Activated T-helper 9 cell treated with anti-CD3 and anti-CD28 coated beads, Interleukin-2, amount 50 U/mL, for 16 hours (primary cell): ENCODE measurements around the gene RBM15B.
"Not testable (repeated sequence)": the region's sequence is repeated elsewhere in the genome, so short reads cannot be mapped to it uniquely, and the experiment has no call there.

Source experiments
- DNase-seq: peaks from one replicate; pipeline ENCODE4 v3.0.0-alpha.2; 2020; ENCODE audit warnings: low read depth

The RBM15B gene, protein sequence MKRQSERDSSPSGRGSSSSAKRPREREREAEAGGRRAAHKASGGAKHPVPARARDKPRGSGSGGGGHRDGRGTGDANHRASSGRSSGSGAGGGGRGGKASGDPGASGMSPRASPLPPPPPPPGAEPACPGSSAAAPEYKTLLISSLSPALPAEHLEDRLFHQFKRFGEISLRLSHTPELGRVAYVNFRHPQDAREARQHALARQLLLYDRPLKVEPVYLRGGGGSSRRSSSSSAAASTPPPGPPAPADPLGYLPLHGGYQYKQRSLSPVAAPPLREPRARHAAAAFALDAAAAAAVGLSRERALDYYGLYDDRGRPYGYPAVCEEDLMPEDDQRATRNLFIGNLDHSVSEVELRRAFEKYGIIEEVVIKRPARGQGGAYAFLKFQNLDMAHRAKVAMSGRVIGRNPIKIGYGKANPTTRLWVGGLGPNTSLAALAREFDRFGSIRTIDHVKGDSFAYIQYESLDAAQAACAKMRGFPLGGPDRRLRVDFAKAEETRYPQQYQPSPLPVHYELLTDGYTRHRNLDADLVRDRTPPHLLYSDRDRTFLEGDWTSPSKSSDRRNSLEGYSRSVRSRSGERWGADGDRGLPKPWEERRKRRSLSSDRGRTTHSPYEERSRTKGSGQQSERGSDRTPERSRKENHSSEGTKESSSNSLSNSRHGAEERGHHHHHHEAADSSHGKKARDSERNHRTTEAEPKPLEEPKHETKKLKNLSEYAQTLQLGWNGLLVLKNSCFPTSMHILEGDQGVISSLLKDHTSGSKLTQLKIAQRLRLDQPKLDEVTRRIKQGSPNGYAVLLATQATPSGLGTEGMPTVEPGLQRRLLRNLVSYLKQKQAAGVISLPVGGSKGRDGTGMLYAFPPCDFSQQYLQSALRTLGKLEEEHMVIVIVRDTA

DNA sequence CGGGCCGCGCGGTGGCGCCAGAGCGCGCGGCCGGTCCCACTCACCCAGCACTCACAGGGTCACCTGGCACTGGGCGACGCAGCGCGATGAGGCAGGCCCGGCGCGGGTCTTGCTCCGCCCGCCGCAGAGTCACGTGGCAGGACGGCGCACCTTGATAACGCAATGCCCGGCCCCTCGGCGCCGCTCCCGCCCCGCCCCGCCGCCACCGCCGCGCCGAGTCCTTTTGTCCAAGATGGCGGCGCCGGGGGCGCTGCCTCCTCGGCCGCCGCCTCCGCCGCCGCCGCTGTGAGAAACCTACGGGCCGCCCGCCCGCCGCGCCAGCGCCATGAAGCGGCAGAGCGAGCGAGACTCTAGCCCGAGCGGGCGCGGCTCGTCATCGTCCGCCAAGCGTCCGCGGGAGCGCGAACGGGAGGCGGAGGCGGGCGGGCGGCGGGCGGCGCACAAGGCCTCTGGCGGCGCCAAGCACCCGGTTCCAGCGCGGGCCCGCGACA, at the start of gene RBM15B:
Gene RBM15B, plus strand, starts transcription at position 211 of the 491 bp plus-strand sequence. Its CDS starts 115 bp downstream, at position 326.
- peak; percentile 98 for DNase-seq

DNA sequence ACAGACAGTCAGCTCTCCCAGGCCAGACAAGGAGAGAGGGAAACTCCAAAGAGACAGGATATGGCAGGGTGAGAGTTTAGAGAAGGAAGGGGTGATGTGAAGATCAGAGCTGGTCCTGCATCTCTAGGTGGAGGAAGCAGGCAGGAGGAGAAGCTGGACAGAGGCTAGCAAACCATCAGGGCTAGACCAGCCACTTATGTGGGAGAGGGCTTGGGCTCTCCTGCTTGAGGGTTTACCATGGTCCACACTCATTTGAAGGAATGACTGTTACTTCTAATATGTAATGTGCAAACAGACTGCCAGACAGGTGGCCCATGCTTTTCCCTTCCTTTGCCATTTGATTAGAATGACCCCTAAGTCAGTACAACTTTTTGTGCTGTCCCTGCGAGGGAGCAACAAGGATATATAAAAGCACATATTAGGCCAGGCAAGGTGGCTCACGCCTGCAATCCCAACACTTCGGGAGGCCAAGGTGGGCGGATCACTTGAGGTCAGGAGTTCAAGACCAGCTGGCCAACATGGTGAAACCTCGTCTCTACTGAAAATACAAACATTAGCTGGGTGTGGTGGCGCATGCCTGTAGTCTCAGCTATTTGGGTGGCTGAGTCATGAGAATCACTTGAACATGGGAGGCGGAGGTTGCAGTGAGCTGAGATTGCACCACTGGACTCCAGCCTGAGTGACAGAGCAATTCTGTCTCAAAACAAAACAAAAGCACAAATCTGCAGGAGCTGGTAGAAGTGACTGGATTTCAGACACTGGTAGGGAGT, 47.0 kb upstream of the RBM15B start:
- DNase-seq, result no peak

DNA sequence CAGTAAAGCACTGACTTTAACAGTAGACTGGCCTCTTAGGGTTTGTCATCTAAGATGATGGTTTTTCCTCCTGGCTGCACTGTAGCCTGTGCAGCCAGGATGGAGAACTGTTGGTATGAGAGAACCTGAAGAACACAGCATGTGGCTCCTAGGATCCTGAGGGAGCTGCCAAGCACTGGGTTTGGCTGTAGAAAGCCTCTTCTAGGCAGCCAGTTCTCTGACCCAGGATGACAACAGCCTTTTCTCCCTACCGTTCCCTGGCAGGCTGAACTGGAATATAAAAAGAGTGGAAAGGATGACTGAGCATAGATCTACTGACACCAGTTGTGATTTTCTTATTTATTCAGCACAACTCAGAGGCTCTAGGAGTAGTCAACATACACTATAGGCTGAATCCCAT, 40.3 kb upstream of the RBM15B start:
- no peak for DNase-seq

DNA sequence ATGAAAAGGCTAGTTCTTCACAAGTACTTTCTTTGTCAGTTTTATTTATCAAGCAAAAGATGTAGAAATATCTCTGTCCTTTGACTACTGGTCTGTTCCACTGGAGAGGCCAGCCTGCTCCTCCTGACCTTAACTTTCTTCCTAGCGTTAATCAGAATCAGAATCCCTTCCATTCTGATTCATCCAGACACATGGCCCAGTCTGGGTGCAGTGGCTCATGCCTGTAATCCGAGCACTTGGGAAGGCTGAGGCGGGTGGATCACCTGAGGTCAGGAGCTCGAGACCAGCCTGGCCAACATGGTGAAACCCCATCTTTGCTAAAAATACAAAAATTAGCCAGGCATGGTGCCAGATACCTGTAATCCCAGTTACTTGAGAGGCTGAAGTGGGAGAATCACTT, 38.0 kb upstream of the RBM15B start:
- DNase-seq, result no peak

DNA sequence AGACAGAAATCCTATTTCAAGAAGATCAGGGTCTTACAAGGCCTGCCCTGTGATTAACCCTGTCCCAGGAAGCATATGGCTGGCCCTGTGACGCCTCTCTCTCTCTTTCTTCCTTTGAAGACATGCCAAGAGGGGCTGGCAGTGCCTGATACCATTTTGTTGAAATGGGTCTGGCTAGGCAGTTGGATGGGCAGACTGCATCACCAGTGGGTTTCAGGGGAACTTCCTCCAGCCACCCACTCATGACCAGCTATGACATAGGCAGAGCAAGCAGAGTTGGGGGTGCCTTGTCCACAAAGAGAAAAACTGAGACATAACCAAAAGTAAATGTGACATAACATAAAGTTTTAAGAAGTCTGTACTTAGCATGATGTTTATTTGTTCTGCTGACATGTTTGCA, 37.4 kb upstream of the RBM15B start:
- no peak for DNase-seq

DNA sequence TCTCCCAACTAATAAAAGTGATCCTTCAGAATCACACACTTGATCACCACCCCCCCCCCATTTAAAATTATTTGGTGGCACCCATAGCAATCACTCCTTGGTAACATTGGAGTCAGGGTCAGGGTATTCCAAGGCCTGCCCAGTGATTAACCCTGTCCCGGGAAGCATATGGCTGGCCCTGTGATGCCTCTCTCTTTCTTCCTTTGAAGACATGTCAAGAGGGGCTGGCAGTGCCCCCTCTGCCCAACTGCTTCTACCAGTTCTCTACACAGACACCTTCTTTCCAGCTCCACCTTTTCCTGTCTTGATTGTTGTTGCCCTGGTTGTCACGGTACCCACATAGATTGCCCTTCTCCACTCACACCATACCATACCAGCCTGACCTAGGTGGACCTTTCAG, 36.9 kb upstream of the RBM15B start:
- no peak for DNase-seq

DNA sequence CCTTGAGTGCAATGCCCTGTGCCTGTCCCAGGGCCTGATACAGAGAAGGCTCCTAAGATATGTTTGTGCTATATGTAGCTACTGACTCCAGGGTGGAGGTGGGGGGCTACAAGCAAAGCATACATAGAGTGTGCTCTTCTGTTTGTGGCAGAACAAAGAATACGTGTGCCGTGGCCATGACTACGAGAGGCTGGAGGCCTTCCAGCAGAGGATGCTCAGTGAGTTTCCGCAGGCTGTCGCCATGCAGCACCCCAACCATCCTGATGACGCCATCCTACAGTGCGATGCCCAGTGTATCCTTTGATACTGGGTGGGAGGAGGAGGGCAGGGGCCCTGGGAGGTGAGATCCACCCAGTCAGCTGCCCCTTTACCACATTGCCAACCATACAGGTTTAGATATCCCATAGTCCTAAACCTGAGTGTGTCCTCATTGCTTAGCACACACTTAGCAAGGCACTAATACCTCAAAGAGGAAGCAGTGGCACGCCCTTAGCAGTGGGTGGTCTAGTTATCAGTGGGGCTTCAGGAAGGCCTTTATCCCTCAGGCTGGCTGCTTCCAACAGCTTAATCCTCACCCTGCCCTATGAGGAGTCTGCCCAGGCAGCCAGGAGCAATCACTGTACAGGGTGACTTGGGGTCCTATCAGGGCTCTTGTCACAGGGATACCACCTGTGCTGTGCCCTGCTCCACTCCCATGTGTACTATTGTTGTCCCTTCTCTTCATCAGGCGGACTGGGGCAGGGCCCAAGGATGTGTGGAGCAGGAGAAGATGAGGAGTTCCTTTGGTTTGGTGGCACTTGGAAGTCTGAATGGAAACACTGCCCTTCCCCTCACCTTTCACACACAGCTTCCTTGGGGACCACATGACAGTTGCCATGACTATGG, 36.1 kb upstream of the RBM15B start:
- DNase-seq, result no peak

DNA sequence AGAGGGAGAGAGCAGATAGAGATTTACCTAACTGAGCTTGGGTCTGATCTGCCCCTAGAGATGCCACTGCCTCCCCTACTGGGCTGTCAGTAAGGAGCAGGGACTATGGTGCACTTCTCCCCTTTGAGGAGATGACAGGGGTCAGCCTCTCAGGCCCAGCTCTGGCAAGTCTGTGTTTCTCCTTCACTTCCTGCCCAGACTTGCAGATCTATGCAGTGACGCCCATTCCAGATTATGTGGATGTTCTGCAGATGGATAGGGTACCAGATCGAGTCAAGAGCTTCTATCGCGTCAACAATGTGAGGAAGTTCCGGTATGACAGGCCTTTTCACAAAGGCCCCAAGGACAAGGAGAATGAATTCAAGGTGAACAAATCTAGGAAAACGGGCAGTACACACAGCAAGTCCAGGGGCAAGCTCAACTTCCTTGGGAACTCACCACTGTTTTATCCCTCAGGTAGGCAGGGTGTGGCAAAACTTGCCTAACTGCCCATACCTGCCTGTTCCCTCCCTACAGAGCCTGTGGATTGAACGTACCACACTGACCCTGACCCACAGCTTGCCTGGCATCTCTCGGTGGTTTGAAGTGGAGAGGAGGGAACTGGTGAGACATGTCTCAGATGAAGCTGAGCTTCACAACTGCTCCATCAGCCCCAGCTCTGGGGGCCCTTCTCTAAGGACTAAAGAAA, 35.0 kb upstream of the RBM15B start:
- DNase-seq, result no peak

DNA sequence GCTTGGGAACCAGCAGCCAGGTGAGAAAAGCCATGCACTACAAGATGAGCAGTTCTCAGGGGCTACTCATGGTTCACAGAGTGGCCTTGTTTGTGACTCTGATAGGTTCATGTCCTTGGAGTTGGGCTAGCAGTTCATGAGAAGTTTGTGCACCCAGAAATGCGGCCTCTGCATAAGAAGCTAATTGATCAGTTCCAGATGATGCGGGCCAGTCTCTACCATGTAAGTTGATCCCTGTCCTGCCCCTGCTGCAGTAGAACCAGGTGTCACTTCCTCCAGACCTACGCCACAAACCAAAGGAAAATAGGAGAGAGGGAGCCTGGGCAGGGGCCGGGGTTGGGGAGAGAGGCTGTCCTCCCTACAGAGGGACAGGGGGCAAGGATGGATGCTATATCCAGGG, 33.2 kb upstream of the RBM15B start:
- DNase-seq, result no peak

DNA sequence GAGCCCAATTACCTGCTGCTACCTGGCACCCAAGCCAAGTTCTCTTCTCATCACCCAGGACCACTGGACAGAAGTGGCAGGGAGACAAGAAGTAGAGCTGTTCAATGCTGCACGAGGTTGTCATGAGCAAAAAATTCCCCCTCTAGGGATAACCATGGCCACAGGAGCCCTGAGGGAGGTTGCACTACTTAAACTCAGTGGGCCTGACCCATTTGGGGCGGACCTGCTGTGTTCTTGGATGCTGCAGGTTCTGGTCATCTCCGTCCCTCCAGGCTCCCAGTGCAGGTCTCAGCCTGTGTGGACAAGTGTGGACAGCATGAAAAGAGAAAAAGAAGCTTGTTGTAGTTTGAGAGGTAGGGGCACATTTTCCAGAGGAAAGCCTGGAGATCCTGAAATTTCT, 32.1 kb upstream of the RBM15B start:
- no peak for DNase-seq

DNA sequence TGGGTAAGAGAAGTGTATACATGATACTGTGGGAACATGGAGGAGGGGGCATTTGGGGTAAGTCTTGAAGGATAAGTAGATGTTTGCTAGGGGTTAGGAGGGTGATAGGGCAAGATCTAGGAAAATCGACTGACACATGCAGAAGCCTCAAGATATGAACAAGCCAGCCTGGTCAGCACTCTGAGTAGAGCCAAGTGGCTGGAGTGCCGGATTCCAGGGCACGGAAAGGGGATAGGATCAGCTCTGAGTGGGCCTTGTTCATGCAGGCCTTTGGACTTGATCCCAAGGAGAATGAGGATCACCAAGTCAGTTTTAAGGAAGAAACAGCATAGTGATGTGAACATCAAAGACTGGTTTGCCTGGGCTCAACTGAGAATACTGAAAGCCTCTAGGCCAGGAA, 30.3 kb upstream of the RBM15B start:
- DNase-seq, result no peak

DNA sequence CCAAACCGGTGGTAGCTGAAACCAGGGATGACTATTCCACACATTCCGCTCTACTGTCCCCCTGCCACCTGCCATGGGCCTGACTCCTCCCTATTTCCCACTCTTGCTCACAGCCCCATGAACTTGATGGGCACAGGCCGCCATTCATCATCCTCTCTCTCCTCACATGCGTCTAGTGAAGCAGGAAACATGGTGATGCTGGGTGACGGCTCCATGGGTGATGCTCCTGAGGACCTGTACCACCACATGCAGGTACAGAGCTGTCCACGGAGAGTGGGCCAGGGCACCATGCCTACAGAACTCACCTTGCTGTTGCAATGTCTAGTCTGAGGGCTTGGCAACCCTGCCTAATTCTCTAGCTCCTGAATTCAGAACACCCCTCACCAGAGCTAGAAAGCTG, 29.3 kb upstream of the RBM15B start:
- no peak for DNase-seq

DNA sequence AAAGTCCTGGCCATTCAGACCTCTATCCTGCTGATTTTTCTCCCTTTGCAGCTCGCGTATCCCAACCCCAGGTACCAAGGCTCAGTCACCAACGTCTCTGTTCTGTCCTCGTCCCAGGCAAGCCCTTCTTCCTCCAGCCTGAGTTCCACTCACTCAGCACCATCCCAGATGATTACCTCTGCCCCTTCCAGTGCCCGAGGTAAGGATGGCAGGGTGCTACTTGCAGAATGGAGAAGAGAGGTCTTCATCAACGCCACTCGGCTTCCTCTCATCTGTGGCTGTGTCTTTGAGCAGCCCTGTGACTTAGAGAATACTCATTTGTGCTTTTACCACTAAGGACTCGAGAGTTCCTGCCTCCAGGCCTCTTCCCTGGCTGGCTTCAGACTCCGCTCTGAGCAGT, 28.6 kb upstream of the RBM15B start:
- DNase-seq, result no peak

DNA sequence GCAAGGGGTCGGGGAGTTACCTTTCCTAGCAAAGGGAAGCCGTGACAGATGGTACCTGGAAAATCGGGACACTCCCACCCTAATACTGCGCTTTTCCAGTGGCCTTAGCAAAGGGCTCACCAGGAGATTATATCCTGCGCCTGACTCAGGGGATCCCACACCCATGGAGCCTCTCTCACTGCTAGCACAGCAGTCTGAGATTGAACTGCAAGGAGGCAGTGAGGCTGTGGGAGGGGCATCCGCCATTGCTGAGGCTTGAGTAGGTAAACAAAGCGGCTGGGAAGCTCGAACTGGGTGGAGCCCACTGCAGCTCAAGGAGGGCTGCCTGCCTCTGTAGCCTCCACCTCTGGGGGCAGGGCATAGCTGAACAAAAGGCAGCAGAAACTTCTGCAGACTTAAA, 22.8 kb upstream of the RBM15B start:
- DNase-seq, result not testable (repeated sequence)

DNA sequence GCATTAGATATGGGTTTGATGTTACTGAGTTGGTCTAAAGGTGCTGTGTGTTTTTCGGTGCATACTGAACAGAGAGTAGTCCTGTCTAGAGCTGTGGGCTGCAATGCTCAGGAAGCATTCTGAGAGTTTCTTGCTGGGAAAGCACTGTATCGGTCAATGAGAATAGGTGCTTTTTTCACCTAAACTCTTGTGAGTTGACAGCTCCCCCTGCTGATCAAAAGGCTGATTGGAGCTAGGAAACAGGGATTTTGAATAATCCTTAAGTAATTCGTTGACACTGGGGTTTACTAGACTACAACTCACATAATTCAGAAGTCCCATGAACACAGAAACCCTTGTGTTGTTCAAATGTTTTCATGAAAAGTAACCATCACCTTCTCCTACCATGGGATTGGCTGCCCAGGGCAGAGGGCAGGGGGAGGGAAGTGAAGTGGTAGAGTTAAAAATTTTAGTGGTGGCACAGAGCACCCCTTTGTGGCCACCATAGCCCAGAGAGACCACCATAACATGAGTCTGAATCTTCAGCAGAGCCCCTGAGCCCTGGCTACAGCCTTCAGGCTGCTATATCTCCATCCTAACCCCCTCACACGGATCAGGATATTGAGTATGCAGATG, 19.0 kb upstream of the RBM15B start:
- no peak for DNase-seq

DNA sequence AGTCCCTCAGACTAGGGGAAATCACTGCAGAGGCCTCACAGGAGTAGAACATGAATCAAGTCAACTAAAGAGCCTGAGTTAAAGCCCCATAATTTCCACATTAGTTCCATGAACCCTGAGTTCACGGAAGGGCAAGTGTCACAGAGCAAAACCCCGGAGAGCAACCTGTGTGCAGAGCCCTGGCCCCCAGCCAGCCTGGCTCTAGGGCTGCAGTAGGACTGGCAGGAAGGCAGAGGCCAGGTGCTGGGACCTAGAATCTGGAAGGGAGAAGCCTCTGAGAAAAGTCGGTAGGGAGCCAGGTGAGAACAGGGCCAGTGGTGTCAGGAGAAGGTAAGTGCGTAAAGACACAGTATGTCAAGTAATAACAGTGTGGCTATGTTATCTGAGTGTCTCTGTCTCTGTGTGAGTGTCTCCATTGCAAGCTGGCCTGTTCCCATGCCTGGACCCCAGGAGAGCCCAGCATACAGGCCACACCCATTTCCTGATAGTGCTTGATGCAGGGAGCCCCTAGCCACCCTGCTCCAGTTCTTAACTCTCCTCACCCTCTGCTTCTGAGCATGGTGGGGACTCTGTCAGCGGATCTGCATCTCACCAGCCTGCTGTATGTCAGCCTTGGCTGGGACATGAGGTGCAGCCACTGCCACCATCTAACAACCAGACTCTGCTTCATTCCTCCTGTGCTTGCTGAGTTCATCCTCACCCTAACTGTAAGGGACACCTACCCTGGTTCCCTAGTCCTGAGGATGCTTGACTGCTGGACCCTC, 17.2 kb upstream of the RBM15B start:
- no peak for DNase-seq

DNA sequence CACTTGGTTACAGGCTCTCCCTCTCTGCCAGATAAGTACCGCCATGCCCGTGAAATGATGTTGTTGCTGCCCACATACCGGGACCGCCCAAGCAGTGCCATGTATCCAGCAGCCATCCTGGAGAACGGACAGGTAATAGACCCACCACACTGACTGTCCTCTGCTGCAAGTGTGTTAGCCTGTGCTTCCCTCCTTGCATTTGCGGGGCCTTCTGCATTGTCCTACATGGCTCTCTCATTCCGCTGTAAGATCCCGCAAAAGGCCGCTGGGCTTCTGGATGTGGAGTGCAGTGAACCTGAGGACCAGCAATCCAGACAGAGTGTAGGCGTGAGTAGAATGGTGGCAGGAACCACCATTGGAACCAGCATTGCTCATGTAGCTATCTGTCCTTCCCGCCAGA, 16.6 kb upstream of the RBM15B start:
- DNase-seq, result no peak

DNA sequence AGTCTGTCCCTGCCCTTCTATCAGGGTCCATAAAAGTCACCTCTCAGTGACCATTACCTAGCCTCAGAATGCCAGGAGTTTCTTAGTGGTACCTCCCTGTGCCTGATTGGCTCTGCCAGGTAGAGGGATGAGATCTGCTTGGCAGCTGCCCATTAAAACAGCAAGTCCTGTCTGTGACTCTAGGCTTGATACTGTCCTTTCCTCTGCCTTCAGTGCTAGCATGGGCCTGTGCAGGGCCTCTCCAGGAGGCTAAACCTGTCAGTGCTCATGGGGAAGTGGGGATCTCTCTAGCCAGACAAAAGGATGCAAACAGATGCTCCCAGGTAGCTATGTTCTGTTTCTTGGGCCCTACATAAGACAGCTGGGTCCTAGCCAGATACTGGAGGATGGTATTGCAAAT, 15.9 kb upstream of the RBM15B start:
- DNase-seq, result no peak

DNA sequence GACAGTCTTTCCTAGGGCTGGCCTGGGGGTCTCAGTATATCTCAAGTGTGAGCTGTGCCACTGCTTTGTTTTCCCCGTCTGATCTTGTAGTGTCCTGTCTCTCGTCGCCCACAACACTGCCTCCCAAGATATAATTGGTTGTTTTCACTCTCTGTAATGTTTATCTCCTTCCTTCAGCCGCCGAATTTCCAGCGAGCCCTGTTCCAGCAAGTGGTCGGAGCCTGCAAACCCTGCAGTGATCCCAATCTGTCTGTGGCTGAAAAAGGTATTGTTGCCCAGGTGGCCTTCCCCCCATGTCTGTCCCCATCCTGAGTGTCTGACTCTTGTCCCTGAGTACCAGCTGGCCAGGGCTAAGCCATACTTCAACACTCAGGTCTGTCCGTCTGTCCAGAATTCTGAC, 15.5 kb upstream of the RBM15B start:
- no peak for DNase-seq

DNA sequence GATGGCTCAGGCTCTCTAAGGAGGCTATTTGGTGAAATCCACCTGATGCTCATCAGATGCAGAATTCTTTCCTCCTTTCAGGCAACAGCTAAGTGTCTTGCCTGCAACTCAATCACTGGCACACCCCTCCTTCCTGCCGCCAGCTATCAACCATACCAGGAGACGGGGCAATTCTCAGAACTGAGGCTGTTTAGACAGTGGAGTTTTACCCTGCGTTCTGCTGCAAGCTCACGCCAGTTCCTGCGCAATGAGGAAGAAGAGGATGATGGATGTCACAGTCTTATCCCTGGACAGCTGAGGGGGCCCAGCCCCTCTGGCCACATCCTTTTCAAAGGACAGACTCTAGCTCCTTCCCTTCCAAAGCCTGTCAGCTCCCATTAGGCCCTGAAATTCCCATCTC, 13.0 kb upstream of the RBM15B start:
- DNase-seq, result no peak
